Esophagus squamous epithelium (tissue), 5 donors: ENCODE results near the gene BGN. TPM values are rescaled to one million over a fixed set of nuclear protein-coding genes. Genes with fewer than 3 reads are reported as not detected.
A peak's percentile ranks its signal among the peaks of the same experiment; 100 is the strongest.

ENCODE experiments used
- DNase-seq: peaks from one replicate; lab custom pipeline; 2025; lab: John Stamatoyannopoulos, UW
- H3K27ac ChIP-seq, 4 donors: fragments of 200-600 bp; sonication (generic); one replicate each; pipeline ENCODE4 v1.5.1; 2016 to 2019; ENCODE audit warnings: mild to moderate bottlenecking in 1 of 4
- H3K27me3 ChIP-seq, 4 donors: fragments of 200-600 bp; sonication (generic); 1 replicate in 3 of 4; 2 replicates in 1 of 4; pipeline versions ENCODE4 v1.5.1 to v1.6.0; 2017 to 2021; ENCODE audit warnings: antibody characterized with exemption in 1 of 4
- H3K36me3 ChIP-seq, 3 donors: fragments of 200-600 bp; sonication (generic); one replicate each; pipeline ENCODE4 v1.5.1; 2016 to 2019
- H3K4me1 ChIP-seq, 3 donors: fragments of 200-600 bp; sonication (generic); one replicate each; pipeline ENCODE4 v1.5.1; 2017 to 2019
- H3K4me3 ChIP-seq, 4 donors: fragments of 200-600 bp; sonication (generic); 1 replicate in 3 of 4; 2 replicates in 1 of 4; pipeline ENCODE4 v1.5.1; 2016 to 2019; ENCODE audit warnings: mild to moderate bottlenecking in 2 of 4, moderate library complexity in 1 of 4
- H3K9me3 ChIP-seq, 3 donors: fragments of 200-600 bp; sonication (generic); one replicate each; pipeline ENCODE4 v1.5.1; 2016 to 2019
- CTCF ChIP-seq, 6 experiments: fragments of 450-650 bp in 4 of 6; fragments of 200-600 bp in 2 of 6; sonication (generic) in 2 of 6; IDR thresholded peaks; one replicate each; pipeline ENCODE4 v1.5.1; 2016 to 2019; ENCODE audit warnings: antibody characterized with exemption in 6 of 6, mild to moderate bottlenecking in 4 of 6, moderate library complexity in 4 of 6
- POLR2A ChIP-seq, 4 donors: fragments of 450-650 bp; IDR thresholded peaks; one replicate each; pipeline ENCODE4 v1.6.1; 2017; ENCODE audit warnings: antibody characterized with exemption in 4 of 4, mild to moderate bottlenecking in 4 of 4, moderate library complexity in 3 of 4
- WGBS, 2 donors: methylation state at CpG; one replicate each; pipeline ENCODE4 v1.1.5; 2018; 5-methylcytosine and 5-hydroxymethylcytosine counted together
- intact Hi-C: fragments of 100-400 bp; cut with DNase I; formaldehyde crosslinking; loops from one replicate; pipeline ENCODE4 v1.15.0; 2022
- total RNA-seq, 4 donors: library from RNA; depleted of rRNA; stranded (reverse); fragments of >200 nt; gene quantifications; one replicate each; pipeline ENCODE4 v1.1.0, GENCODE V29; 2016
- donor health status: DM: yes; HTN: yes; CAD: no.

BGN gene
- total RNA-seq, 4 donors from 2014 or later = 6.7 to 26.7 (median 15.7) TPM

DNA sequence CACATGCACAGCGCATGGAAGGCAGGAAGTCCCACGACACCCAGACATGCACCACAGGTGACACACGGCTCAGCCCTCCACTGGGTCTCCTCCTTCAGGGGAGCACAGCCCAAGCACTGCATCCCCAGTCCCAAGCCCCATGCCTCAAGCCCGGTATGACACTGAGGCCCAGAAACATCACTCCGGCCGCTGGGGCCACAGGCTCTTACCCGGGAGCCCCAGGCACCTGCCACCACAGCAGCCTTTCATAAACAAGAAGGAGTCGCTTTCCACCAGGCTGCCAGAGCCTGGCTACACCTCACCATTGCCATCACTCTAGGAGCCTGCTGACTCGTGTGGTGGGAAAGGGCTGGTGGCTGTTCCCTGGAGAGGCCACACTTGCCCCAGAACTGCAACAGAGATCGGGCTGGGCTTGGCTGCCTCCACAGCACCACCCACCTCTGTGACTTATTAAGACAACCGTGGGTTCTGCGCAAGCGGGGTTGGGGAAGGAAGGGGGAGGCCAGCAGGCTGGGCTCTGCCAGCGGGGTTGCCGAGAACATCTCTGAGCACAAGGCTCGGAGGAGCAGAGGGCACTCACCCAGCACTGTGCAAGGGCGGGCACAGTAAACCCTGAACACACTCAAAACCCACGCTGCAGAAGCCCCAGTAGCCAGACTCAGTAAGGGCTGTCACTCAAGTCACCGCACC is 28.9 kb upstream of the BGN start:
- Histone ChIP-seq H3K4me3 (no peak overlapping the region), H3K4me1 (peaks cover 0 to 40% (median 10%) of the 10 kb centered on the region in 3 donors), H3K27me3 (no peaks in the 10 kb centered on the region), H3K36me3 (peaks cover 0 to 20% (median 0%) of the 10 kb centered on the region in 3 donors), H3K27ac (no peak overlapping the region), H3K9me3 (no peaks in the 10 kb centered on the region)
- WGBS, 2 donors = 80% methylated on average over 12 of the region's 19 CpGs; no CpG with 5 or more reads in 1 of the 2 donors
- TF ChIP-seq POLR2A (IDR thresholded peaks at IDR 0.05) (no peak), CTCF (IDR thresholded peaks at IDR 0.05) (no peak)
- DNase-seq = no peak
- intact Hi-C loops = no loop called here

GRCh38 chrX:153468008-153468580 is 26.7 kb upstream of the BGN start:
- Histone ChIP-seq H3K27me3 (no peaks in the 10 kb centered on the region), H3K4me3 (no peak overlapping the region), H3K27ac (no peak overlapping the region), H3K9me3 (no peaks in the 10 kb centered on the region), H3K4me1 (peaks cover 0 to 43% (median 10%) of the 10 kb centered on the region in 3 donors), H3K36me3 (peaks cover 0 to 10% (median 0%) of the 10 kb centered on the region in 3 donors)
- 85 to 100% methylated on average over 1 to 4 of the region's 12 CpGs for WGBS, 2 donors
- no peak for TF ChIP-seq CTCF (IDR thresholded peaks at IDR 0.05)
- no peak for TF ChIP-seq POLR2A (IDR thresholded peaks at IDR 0.05)
- DNase-seq = no peak
- intact Hi-C loops = no loop called here

GRCh38 chrX:153469811-153470410 is 24.9 kb upstream of the BGN start:
- H3K36me3 ChIP-seq = peaks cover 0 to under 1% (median 0%) of the 10 kb centered on the region in 3 donors
- no peaks in the 10 kb centered on the region for H3K27me3 ChIP-seq
- DNase-seq = no peak
- peaks cover 2 to 46% (median 11%) of the 10 kb centered on the region in 3 donors for H3K4me1 ChIP-seq
- 36% methylated on average over 3 of the region's 32 CpGs; no CpG with 5 or more reads in 1 of the 2 donors for WGBS, 2 donors
- H3K9me3 ChIP-seq = no peaks in the 10 kb centered on the region
- H3K4me3 ChIP-seq = peak overlapping the region; percentile 52 to 75 (median 60)
- intact Hi-C loops = loop anchor here (5.0 kb wide), 1 partner anchor 37 kb away; no protein-coding TSS in a partner anchor
- TF ChIP-seq POLR2A (IDR thresholded peaks at IDR 0.05) = no peak
- peak in 1 of 6 experiments; percentile 37 for TF ChIP-seq CTCF (IDR thresholded peaks at IDR 0.05)
- peak overlapping the region; percentile 60 to 87 (median 73) for H3K27ac ChIP-seq

DNA sequence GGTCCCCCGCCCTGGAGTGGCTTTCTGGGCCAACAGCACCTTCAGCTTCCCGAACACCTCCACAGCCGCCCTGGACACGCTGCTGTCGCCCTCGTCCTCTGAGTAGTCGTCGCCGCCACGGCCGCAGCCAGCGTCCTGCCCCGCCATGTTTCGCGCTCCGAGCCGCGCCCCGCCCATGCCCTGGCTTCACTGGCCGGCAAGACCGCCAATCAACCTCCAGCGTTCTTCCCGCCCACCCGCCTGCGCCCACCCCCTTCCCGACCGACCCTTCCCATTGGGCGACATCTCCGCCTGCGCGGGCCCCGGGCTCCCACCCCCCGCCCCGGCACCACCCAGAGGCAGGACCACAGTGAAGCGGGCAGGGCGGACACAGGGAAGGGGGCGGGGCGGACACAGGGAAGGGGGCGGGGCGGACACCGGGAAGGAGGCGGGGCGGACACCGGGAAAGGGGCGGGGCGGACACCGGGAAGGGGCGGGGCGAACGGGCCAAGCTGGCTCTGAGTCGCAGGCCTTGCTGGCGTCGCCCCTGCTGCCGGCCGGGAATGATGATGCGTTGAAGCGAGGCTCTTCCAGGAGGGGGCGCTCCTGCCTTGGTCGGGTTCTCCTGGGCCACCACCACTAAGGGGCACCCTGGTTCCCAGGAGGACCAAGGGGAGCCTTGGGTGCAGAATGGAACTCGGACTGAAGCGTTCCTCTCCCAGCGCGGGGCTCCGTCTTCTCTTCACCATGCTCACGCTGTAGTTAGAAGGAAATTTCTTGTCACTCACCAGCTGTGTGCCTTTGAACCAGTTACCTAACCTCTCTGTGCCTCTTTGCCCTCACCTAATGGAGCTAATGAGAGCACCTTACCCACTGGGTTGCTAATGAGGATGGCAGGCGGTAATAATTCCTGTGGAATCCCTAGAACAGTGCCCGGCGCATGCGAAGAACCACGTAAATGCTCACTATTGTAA is 24.1 kb upstream of the BGN start, which contains the start of gene HAUS7:
HAUS7 (minus strand) TSS at position 166 of the 953 bp plus-strand sequence; CDS start at position 147, 19 bp downstream.
- Histone ChIP-seq H3K4me3 (peak within 1 kb of the TSS; percentile 52 to 75 (median 60)), H3K9me3 (no peaks in the 10 kb centered on the region), H3K4me1 (peaks cover 10 to 53% (median 15%) of the 10 kb centered on the region in 3 donors), H3K36me3 (no peaks in the 10 kb centered on the region), H3K27ac (peak within 1 kb of the TSS; percentile 60 to 87 (median 73)), H3K27me3 (no peaks in the 10 kb centered on the region)
- DNase-seq = peak; percentile 70
- TF ChIP-seq POLR2A (IDR thresholded peaks at IDR 0.05) (no peak), CTCF (IDR thresholded peaks at IDR 0.05) (peak; percentile 50 to 68 (median 62))
- 10 to 24% methylated on average over 2 to 5 of the region's 70 CpGs for WGBS, 2 donors
- intact Hi-C loops = loop anchor here (5.0 kb wide), 1 partner anchor 37 kb away; no protein-coding TSS in a partner anchor
